Hepatocyte (in vitro differentiated cells): ENCODE measurements around the gene CMTM4.

Experiments used
- CTCF ChIP-seq: fragments of 200-600 bp; sonication (generic); IDR thresholded peaks from 2 replicates; pipeline ENCODE4 v1.5.1; 2016; ENCODE audit warnings: antibody characterized with exemption, mild to moderate bottlenecking; ENCODE audit not compliant: poor library complexity
- EZH2 ChIP-seq: fragments of 200-600 bp; sonication (generic); IDR thresholded peaks from 2 replicates; pipeline ENCODE4 v1.6.1; 2016; ENCODE audit warnings: antibody characterized with exemption, mild to moderate bottlenecking, borderline replicate concordance

GRCh38 chr16:66575060-66575459 is 121.5 kb downstream of the CMTM4 start:
- no peak for TF ChIP-seq CTCF
- TF ChIP-seq EZH2: no peak
